GM10248 (cell line): ENCODE measurements around the gene CCNI2.

Source experiments
- CTCF ChIA-PET: fragments of 300-600 bp; sonication (Branson Sonifier 250); formaldehyde crosslinking; extraction: SDS; loops from one replicate; lab custom pipeline; 2021; ENCODE audit warnings: antibody characterized with exemption; lab: Yijun Ruan, JAX
- POLR2A ChIA-PET: fragments of 350-650 bp; sonication (Branson Sonifier 250); formaldehyde crosslinking; extraction: SDS; loops from one replicate; lab custom pipeline; 2020; ENCODE audit warnings: antibody characterized with exemption; lab: Yijun Ruan, JAX
- DNase-seq: peaks from one replicate; pipeline ENCODE4 v3.0.0; 2012; ENCODE audit errors: extremely low spot score
- CTCF ChIP-seq: IDR thresholded peaks from 2 replicates; pipeline ENCODE4 v1.5.1; 2012; ENCODE audit warnings: mild to moderate bottlenecking, low read depth; ENCODE audit errors: extremely low read depth, missing control alignments, control extremely low read depth

Gene CCNI2

GRCh38 chr5:132772291-132773070, 25.3 kb downstream of the CCNI2 start:
- ChIA-PET POLR2A (no interaction called here), CTCF (interaction anchor here (0.6 to 2.9 kb wide), 3 partner anchors 13 to 48 kb away, joined by 3 to 9 read pairs (median 5); no protein-coding TSS in a partner anchor)
- no peak for DNase-seq
- no peak for TF ChIP-seq CTCF

- ChIA-PET POLR2A (interaction anchor here (1.1 kb wide), 1 partner anchor 20 kb away, joined by 3 read pairs; no protein-coding TSS in a partner anchor), CTCF (interaction anchor here (0.6 to 2.9 kb wide), 6 partner anchors 12 to 247 kb away, joined by 3 to 9 read pairs (median 4); no protein-coding TSS in a partner anchor)
- no peak for TF ChIP-seq CTCF
These were observed 25.9 kb downstream of the CCNI2 start for GRCh38 chr5:132773114-132773513.

GRCh38 chr5:132773601-132774355, 26.6 kb downstream of the CCNI2 start:
- no peak for TF ChIP-seq CTCF
- ChIA-PET POLR2A (interaction anchor here (1.1 kb wide), 1 partner anchor 19 kb away, joined by 3 read pairs; no protein-coding TSS in a partner anchor), CTCF (interaction anchor here (1.1 to 2.9 kb wide), 7 partner anchors 10 to 247 kb away, joined by 3 to 9 read pairs (median 4); no protein-coding TSS in a partner anchor)
- no peak for DNase-seq

More at GRCh38 chr5:132773114-132773513, 25.9 kb downstream of the CCNI2 start:
- no peak for DNase-seq

GRCh38 chr5:132774406-132774805, 27.2 kb downstream of the CCNI2 start:
- TF ChIP-seq CTCF: no peak
- ChIA-PET POLR2A (interaction anchor here (1.1 kb wide), 1 partner anchor 18 kb away, joined by 3 read pairs; no protein-coding TSS in a partner anchor), CTCF (interaction anchor here (1.2 to 2.9 kb wide), 7 partner anchors 8 to 46 kb away, joined by 3 to 10 read pairs (median 3); no protein-coding TSS in a partner anchor)
- no peak for DNase-seq

GRCh38 chr5:132774896-132775295, 27.7 kb downstream of the CCNI2 start:
- ChIA-PET POLR2A (no interaction called here), CTCF (interaction anchor here (1.2 to 2.2 kb wide), 5 partner anchors 9 to 28 kb away, joined by 3 to 10 read pairs (median 3); partner anchors contain the start of gene CCNI2)
- DNase-seq: no peak
- no peak for TF ChIP-seq CTCF

- DNase-seq: no peak
- ChIA-PET POLR2A (no interaction called here), CTCF (interaction anchor here (0.9 to 2.2 kb wide), 6 partner anchors 9 to 275 kb away, joined by 3 to 10 read pairs (median 5); partner anchors contain the start of gene CCNI2)
- no peak for TF ChIP-seq CTCF
These were observed 28.3 kb downstream of the CCNI2 start for GRCh38 chr5:132775476-132775961.
